GM18507 (cell line): ENCODE results near the gene USH1G.
"Not testable (repeated sequence)": the region's sequence is repeated elsewhere in the genome, so short reads cannot be mapped to it uniquely, and the experiment has no call there.

Experiments used
- DNase-seq: peaks from one replicate; pipeline ENCODE4 v3.0.0; 2011; ENCODE audit warnings: low read depth; ENCODE audit not compliant: insufficient read length; ENCODE audit errors: extremely low spot score
- FAIRE-seq: peaks from 2 replicates; lab custom pipeline; 2011; peaks lifted over from hg19 to GRCh38; lab: Jason Lieb, UNC

Gene USH1G

GRCh38 chr17:74911423-74911822, 11.6 kb downstream of the USH1G start:
- DNase-seq, FAIRE-seq: not testable (repeated sequence)

GRCh38 chr17:74909097-74909496, 14.0 kb downstream of the USH1G start:
- not testable (repeated sequence) for FAIRE-seq, DNase-seq

GRCh38 chr17:74907012-74907411, 16.0 kb downstream of the USH1G start:
- DNase-seq: no peak

DNA sequence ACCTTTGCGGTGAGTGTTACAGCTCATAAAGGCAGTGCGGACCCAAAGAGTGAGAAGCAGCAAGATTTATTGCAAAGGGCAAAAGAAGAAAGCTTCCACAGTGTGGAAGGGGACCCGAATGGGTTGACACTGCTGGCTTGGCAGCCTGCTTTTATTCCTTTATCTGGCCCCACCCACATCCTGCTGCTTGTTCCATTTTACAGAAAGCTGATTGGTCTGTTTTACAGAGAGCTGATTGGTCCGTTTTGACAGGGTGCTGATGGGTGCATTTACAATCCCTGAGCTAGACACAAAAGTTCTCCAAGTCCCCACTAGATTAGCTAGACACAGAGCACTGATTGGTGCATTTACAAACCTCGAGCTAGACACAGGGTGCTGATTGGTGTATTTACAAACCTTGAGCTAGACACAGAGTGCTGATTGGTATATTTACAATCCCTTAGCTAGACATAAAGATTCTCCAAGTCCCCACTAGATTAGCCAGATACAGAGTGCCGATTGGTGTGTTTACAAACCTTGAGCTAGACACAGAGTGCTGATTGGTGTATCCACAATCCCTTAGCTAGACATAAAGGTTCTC, 16.8 kb downstream of the USH1G start:
- FAIRE-seq, DNase-seq: not testable (repeated sequence)

More at GRCh38 chr17:74907012-74907411, 16.0 kb downstream of the USH1G start:
- no peak for FAIRE-seq

GRCh38 chr17:74904687-74905409, 18.2 kb downstream of the USH1G start:
- no peak for FAIRE-seq

GRCh38 chr17:74903671-74904070, 19.4 kb downstream of the USH1G start:
- DNase-seq (no peak), FAIRE-seq (no peak)

More at GRCh38 chr17:74904687-74905409, 18.2 kb downstream of the USH1G start:
- DNase-seq: no peak

- FAIRE-seq (no peak), DNase-seq (no peak)
Measured at GRCh38 chr17:74903034-74903433, 20.0 kb downstream of the USH1G start.

DNA sequence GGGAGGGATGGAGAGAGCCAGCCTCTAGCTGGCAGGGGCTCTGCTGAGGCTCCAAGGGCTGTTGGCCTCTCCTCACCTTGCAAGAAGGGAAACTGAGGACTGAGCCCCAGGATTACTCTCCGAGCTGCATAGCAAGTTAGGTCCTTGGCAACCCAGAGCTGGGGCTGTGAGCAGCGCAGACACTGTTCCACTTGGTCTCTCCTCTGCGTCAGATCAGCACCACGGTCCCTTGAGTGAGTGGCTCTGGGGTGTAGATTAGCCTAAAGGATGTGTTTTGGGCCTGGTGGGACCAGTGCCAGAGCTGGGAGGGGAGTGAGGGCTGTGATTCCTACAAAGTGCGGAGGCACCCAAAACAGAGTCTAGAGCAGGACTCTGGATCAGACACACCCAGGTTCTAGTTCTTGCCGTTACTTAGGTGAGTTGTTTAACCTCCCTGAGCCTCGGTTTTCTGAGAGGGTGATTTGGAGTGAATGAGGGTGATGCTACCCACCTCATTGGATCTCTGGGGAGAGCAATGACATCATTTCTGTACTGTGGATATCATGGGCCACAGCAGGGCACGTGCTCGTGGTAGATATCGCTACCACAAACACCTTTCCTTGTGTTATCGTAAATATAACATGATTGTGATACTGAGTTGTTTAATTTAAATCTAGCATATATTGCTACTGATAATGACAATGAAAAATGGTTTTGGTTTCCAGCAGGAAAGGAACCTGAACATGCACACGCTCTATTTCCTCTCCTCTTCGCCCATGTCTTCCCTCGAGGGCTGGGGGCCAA, 21.5 kb downstream of the USH1G start:
- DNase-seq: no peak
- no peak for FAIRE-seq

DNA sequence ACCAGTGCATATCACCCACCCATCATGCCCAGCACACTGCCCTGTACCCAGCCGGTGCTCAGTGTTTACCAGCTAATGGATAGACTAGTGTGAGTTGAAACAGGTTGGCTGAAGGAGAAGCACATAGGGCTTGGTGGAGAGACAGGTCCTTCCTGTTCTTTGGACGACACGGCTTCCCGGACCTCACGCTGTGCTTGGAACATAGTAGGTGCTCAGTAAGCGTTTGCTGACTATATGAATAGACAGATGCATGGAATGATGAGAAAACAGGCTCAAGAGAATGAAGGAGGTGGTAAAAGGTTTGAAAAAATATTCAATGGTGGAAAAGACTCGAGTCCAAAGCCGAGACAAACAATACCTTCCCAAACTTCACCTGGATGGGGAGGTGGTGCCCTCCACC, 22.8 kb downstream of the USH1G start:
- DNase-seq (no peak), FAIRE-seq (no peak)

DNA sequence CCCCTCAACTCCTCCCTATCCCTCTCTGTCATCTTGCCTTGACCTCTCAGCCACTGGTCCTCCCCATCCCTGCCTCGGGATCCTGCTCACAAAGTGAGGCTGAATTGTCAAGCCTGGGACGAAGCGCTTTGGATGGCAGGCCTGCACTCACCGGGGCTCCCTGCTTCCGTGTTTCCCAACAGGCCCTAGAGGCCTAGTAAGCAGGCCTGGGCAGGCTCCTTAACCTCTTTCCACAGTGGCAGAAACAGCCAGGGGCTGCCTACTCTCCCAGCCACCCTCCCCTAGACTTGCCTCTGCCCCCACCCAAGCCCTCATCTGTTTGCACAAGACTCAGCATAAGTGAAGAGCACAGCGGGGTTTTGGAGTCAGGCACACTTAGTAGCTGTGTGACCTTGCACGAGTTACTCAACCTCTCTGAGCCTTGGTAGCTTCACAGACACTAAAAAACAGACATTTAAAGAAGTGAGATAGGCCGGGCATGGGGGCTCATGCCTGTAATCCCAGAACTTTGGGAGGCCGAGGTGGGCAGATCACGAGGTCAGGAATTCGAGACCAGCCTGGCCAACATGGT, 24.6 kb downstream of the USH1G start:
- FAIRE-seq: no peak
- DNase-seq: no peak

DNA sequence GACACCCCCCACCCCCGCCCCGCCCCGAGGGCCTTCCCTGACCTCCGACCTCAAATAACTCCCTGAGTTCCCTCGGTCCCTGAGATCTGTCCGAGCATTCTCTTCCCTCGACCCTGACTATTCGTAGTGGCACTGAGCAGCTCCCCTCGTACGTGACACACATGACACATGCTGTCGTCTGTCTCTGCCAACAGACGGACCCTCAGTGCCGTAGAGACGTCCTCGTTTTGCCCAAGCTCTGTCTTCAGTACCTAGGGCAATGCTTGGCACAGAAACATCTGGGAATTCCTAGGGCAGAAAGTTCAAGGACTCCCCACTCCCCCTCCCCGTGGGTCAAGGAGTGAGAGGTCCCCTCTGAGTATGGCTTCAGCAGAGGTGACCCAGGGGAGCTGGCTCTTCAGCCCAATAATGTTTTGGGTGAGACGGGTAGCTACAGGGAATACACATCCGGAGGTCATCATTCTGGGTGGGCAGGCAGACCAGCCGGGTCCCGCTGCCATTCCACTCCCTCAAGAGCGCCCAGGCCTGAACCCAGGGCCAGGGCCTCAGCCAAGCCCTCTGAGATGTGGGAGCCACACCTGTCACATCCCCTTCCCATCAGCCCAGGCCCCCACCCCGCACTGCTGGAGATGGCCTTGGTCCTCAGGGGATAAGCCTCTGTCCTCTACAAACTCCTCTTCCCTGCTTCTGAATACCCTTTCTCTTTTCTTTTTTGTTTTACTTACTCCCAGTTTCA, 29.0 kb downstream of the USH1G start:
- no peak for DNase-seq
- FAIRE-seq: no peak

- no peak for FAIRE-seq
Measured at GRCh38 chr17:74892974-74893911, 29.8 kb downstream of the USH1G start, which contains the start of gene FADS6. Gene FADS6 (minus strand): TSS chr17:74893633. CDS start chr17:74893595, 38 bp downstream.

GRCh38 chr17:74892013-74892841, 30.8 kb downstream of the USH1G start:
- no peak for FAIRE-seq
- no peak for DNase-seq

More at GRCh38 chr17:74892974-74893911, 29.8 kb downstream of the USH1G start, which contains the start of gene FADS6:
- DNase-seq: no peak

DNA sequence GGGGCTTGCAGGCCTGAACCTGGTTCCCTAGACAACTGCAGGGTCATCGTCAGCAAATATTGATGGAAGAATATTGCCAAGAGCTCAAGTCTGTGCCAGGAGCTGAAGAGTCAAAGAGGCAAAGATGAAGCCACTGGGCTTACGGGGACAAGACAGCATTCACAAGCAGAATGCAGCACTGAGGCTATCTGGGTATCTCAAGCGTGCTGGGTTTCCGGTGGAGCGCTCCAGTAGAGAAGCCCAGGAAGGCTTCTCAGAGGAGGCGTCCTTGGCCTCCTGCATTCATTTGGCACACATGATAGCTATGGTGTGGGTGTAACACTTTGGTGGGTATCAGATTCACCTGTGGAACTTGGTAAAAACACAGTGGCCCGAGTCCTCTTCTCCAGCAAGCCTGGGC, 32.5 kb downstream of the USH1G start:
- FAIRE-seq (no peak), DNase-seq (no peak)

GRCh38 chr17:74888469-74888868, 34.6 kb downstream of the USH1G start:
- no peak for FAIRE-seq
- no peak for DNase-seq

- FAIRE-seq (no peak), DNase-seq (no peak)
Measured at GRCh38 chr17:74883241-74883745, 39.8 kb downstream of the USH1G start.

GRCh38 chr17:74882517-74883240, 40.4 kb downstream of the USH1G start:
- FAIRE-seq: no peak

More at GRCh38 chr17:74882517-74883240, 40.4 kb downstream of the USH1G start:
- DNase-seq: no peak
